ENCODE measurements around the gene GRIN3B.
"Not testable (repeated sequence)": the region's sequence is repeated elsewhere in the genome, so short reads cannot be mapped to it uniquely, and the experiment has no call there.

Gene GRIN3B, protein sequence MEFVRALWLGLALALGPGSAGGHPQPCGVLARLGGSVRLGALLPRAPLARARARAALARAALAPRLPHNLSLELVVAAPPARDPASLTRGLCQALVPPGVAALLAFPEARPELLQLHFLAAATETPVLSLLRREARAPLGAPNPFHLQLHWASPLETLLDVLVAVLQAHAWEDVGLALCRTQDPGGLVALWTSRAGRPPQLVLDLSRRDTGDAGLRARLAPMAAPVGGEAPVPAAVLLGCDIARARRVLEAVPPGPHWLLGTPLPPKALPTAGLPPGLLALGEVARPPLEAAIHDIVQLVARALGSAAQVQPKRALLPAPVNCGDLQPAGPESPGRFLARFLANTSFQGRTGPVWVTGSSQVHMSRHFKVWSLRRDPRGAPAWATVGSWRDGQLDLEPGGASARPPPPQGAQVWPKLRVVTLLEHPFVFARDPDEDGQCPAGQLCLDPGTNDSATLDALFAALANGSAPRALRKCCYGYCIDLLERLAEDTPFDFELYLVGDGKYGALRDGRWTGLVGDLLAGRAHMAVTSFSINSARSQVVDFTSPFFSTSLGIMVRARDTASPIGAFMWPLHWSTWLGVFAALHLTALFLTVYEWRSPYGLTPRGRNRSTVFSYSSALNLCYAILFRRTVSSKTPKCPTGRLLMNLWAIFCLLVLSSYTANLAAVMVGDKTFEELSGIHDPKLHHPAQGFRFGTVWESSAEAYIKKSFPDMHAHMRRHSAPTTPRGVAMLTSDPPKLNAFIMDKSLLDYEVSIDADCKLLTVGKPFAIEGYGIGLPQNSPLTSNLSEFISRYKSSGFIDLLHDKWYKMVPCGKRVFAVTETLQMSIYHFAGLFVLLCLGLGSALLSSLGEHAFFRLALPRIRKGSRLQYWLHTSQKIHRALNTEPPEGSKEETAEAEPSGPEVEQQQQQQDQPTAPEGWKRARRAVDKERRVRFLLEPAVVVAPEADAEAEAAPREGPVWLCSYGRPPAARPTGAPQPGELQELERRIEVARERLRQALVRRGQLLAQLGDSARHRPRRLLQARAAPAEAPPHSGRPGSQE

DNA sequence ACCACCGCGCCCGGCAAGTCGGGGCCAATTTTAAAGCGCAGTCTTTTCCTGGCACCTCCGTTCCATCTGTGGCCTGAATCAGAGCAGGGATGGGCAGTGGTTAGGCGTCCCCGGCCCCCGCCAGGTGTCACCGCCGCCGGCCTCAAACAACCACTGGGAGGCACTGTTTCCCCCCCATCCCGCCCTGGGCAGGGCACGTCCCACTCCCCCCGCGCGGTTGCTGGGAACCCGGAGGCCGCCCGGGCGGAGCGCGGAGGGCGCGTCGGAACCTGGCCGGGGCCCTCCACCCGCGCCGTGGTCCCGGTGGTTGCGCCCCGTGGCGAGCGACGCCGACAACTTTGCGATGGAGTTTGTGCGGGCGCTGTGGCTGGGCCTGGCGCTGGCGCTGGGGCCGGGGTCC, at the start of gene GRIN3B:
GRIN3B (plus strand) TSS at position 325 of the 400 bp plus-strand sequence; CDS start at position 344, 19 bp downstream.
- DNase-seq (ENCODE audit: low read depth) = no peak

DNA sequence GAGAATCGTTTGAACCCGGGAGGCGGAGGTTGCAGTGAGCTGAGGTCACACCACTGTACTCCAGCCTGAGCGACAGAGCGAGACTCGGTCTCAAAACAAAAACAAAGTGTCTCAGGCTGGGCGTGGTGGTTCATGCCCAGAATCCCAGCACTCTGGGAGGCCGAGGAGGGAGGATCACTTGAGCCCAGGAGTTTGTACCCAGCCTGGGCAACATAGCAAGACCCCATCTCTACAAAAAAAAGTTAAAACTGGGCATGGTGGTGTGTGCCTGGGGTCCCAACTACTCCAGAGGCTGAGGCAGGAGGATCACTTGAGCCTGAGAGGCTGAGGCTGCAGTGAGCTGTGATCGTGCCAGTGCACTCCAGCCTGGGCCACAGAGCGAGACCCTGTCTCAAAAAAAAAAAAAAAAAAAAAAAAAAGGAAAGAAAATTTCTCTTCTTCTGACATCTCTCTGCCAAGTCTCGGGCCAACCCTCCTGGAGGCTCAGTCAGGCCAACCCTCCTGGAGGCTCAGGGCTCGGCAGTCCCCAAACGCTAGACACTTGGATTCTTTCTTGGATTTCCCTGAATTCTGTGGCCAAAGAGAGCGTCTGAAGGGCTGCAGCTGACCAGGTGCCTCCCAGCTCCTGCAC, 48.1 kb upstream of the GRIN3B start:
- no peak for DNase-seq (ENCODE audit: low read depth)

DNA sequence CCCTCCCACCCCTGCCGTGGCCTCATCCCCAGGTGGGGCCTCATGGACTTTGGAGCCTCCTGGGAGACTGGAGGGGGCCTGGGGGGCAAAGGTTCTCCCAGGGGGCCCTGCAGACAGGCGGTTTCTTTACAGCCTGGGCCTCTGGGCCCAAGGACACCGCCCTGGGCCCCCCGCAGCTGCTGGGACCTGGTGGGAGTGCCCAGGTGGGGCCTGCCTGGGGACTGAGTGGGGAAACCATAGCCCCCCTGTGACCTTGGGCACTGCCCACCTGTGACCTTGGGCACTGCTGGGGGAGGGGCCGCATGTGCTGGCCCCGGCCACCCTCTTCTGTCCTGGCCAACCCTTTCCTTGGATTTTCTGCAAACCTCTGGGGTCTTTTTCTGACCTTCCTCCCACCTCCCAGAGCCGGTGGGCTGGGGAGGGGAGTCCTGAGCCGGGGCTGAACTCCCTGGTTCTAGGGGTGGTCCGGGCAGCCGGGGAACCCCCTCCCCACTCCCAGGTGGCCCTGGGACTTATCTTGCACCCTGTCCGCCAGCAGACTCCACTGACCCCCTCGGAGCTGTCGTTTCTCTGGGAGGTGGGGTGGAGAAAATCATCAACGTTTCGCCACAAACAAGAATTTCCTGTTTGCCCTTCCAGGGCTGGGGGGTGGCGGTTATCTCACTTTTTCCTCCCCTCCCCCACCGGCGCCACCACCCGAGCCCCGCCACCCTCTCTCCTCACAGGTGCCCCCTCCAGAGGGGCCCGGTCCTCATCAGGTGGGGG, 47.4 kb upstream of the GRIN3B start:
- DNase-seq (ENCODE audit: low read depth) = no peak

DNA sequence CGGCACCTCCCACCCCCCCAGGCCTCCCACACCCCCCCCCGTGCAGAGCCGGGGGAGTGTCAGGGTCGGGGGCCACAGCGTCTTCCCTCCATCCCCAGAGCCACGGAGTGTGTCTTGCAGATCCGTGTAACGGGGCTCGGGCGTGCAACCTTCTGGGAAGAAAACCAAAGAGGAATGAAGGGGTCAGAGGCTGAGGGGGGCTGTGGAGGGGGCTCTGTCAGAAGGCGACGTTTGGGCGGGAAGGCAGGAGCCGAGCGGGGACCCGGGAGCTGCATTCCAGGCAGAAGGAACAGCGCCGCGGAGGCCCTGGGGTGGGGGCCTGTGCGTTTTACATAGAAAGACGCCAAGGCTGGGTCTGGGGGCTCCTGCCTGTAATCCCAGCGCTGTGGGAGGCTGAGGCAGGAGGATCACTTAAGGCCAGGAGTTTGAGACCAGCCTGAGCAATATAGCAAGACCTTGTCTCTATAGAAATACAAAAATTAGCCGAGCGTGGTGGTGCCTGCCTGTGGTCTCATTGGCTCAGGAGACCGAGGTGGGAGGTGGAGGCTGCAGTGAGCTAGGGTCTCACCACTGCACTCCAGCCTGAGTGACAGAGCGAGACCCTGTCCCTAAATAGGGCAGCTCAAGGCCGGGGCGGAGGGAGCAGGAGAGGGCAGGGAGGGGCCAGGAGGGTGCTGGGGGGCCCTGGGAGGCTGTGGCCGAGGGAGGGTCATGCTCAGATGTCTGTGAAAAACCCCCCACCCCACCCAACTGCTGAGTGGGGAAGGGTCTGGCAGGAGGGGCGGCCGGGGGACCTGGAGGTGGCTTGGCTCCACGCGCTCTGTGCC, 46.6 kb upstream of the GRIN3B start:
- no peak for DNase-seq (ENCODE audit: low read depth)

DNA sequence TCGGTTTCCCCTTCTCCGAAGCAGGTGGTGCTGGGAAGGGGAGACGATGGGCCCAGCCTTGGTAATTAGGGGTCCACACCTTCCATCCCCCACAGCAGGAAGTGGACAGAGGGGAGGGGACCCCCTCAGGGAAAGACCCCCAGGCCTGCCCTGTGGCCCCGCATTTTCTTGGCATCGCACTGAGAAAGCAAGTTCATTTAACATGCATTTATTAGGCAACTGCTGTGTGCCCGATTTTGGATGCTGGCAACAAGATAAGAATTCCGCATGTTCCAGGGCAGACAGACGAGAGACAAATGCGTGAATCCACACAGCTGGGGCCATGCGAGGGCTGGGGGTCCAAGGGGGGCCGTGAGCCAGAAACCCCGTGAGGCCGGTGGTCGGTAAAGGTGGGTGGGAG, 45.9 kb upstream of the GRIN3B start:
- no peak for DNase-seq (ENCODE audit: low read depth)

DNA sequence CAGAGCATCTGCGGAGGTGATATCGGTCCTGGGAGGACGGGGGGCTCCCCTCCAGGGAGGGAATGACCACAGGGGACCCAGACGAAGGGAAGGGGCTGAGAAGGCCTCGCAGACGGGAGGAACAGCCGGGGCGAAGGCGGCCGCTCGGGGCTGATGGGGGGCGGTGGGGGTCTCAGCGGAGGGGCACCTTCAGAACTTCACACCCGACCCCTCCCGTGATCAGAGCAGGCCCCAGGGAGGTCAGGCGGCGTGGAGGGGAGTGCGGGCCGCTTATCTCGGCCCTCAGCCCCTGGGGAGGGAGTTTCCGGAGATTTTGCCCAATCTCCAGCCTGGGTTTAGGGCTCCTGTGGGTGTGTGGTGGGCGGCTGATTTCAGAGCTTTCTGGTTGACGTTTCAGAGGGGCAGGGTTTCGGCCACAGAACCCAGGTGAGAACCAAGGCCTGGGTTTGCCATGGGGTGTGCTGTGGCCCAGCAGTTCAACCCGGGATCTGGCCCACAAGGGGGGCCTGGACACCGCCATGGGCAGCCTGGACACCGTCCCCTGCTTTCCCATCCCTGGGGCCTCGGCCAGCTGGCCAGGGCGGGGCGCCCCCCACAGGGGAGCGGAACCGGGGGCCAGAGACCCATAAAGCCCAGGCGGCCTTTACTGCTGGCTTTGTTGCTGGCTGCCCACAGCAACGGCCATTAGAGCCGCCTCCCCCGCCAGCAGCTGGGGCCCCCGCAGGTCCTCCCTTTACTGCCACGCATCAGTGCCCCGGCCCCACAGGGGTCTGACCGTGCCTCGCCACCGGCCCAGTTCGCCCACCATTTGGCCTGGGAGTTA, 45.3 kb upstream of the GRIN3B start:
- DNase-seq (ENCODE audit: low read depth) = no peak

DNA sequence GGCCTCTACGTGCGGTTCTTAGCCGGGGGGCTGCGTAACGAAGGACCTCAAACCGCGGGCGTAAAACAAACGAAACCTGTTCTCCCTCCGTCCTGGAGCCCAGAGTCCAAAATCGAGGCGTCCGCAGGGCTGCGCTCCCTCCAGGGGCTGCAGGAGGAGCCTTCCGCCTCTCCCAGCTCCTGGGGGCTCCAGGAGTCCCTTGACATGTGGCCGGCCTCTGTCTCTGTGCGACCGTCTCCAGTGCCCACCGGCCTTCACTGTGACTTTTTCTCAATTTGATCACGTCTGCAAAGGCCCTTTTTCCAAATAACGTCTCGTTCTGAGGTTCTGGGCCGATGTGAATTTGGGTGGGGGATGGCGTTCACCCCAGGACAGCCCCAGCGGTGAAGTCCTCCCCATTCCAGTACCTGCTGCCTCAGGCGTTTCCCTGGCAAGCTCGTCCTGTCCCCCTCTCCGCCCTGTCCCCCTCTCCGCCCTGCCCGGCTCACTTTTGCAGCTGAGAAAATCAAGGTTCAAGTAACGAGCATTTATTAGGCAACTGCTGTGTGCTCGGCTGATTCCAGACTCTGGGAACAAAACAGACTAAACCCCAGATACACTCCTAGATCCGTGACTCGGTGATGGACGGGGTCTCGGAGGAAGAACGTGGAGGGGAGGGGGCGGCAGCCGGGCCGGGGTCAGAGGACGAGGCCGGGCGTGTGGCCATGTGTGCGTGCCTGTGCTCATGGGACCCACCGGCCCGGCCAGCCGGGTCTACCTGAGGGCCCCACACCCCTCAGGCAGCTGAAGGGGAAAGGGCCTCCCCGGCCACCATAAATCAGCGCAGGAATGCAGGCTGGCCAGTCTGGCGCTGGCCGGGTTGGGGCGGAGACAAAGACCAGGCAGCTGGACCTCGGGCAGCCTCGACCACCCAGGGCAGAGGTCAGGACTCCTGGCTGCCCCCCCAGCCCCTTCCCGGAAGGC, 44.1 kb upstream of the GRIN3B start:
- no peak for DNase-seq (ENCODE audit: low read depth)

DNA sequence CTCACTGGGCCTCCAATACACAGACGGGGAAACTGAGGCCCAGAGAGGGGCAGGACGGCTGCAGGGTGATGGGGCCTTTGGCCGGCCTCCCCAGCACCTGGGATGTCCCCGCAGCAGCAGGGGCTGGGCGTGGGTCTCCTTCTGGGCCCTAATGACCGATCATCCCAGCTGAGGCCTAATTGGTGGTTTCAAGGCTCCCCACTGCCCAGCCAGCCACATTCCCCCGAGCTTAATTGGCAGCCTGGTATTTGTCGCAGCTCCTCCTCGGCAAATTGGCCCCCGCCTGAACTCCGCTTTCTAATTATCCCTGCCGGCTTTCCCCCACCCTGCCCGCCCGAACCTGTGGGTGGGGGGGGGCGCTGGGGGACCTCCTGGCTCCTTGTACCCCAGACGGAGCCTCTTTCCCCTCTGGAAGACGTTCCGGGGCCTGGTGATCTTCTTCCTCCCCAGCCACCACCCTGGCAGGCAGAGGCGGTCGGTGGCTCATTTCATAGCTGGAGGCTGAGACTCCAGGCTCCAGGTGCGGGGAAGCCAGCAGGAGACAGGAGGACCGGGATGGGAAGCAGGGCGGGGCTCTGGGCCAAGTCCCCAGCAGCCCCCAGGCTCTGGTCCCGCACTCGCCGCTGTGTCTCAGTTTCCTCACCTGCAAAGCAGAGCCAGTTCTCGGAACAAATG, 43.3 kb upstream of the GRIN3B start:
- peak; percentile 28 for DNase-seq (ENCODE audit: low read depth)

DNA sequence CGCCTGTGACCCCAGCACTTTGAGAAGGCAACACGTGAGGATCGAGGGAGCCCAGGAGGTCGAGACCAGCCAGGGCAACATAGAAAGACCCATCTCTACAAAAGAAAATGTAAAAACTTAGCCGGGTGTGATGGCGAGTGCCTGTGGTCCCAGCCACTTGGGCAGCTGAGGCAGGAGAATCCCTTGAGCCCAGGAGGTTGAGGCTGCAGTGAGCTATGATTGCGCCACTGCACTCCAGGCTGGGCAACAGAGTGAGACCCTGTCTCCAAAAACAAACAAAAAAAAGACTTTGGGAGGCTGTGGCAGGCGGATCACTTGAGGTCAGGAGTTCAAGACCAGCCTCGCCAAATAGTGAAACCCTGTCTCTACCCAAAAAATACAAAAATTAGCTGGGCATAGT, 42.6 kb upstream of the GRIN3B start:
- DNase-seq (ENCODE audit: low read depth) = not testable (repeated sequence)

DNA sequence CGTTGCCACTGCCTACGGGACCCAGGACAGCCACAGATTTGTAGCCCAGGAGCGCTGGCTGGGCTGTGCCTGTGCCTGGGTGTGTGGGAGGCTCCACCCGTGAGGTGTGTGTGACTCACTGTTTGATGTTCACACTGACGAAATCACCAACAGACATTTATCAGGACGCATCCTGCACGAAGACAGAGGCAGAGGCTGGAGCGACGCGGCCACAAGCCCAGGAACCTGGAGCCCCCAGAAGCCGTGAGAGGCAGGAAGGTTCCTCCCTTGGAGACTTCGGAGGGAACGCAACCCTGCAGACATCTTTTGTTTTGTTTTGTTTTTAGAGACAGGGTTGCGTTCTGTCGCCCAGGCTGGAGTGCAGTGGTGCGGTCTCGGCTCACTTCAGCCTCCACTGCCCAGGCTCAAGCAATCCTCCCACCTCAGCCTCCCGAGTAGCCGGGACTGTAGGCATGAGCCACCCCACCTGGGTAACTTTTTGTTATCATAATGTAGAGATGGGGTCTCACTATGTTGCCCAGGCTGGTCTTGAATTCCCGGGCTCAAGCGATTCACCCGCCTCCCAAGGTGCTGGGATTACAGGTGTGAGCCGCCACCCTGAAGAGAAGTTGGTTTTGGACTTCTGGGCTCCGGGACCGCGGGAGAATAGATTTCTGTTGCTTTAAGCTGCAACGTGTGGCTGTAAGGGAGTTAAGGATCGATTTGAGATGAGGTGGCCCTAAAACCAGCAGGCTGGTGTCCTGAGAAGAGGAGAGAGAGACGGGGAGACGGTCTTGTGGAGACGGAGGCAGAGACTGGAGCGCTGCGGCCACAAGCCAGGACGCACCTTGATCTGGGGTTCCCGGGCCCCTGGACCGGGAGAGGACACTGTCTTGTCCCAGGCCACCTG, 41.0 kb upstream of the GRIN3B start:
- no peak for DNase-seq (ENCODE audit: low read depth)

DNA sequence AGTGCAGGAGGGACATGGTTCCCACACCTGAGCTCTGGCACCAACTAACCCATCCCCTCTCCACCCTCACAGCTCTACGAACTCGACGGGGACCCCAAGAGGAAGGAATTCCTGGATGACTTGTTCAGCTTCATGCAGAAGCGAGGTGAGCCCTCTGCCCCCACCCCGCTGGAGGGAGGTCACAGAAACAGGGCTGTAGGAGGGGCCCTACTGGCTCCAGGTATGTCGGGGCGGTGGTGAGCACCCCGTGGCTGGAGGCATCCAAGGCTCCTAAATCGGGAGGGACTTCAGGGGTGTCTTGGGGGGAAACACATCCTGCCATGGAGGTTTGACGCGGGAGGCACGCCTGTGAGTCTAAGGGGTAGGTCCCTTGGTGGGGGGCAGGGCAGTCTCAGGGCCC, 40.2 kb upstream of the GRIN3B start:
- no peak for DNase-seq (ENCODE audit: low read depth)

DNA sequence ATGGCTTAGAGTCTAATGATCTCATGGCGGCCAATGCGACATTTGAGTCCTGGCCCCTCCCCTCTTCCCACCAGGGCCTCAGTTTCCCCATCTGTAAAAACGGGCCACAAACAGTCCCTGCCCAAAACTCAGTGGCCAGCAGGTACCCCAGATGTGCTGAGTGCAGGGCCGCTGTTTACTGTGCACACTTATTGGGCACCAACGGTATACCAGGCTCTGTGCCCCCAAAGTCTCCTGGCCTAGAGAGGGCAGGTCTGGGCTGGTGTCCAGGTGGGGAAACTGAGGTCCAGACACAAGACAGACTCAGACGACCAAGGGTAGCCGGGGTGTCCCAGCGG, 39.6 kb upstream of the GRIN3B start:
- no peak for DNase-seq (ENCODE audit: low read depth)

DNA sequence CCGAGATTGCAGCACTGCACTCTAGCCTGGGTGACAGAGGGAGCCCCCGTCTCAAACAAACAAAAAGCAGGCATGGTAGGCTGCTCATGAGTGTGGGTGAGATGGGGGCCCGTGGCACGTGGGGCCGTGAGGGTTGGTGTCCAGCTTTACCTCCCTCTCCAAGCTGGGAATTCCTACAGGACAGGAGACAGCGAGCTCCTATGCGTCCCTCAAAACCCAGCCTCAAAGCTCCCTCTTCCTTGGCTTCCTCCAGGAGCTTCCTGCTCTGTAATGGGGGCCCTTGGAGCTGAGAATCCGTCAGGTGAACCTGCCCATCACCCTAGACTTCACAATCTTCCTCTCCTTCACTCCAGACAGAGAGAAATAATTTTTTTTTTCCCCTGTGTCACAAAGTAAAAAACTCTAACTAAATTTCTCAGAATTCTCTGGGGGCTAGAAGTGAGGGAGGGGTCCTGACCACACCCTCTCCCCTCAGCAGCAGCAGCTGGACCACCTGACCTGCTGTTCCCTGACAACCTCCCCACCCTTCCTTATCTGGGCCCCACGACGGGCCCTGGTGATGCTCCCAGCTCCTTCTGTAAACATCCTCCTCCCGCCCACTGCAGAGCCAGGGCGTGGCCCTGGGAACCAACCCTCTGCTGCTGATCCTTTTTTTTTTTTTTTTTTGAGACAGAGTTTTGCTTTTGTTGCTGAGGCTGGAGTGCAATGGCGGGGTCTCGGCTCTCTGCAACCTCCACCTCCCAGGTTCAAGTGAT, 38.2 kb upstream of the GRIN3B start:
- no peak for DNase-seq (ENCODE audit: low read depth)

DNA sequence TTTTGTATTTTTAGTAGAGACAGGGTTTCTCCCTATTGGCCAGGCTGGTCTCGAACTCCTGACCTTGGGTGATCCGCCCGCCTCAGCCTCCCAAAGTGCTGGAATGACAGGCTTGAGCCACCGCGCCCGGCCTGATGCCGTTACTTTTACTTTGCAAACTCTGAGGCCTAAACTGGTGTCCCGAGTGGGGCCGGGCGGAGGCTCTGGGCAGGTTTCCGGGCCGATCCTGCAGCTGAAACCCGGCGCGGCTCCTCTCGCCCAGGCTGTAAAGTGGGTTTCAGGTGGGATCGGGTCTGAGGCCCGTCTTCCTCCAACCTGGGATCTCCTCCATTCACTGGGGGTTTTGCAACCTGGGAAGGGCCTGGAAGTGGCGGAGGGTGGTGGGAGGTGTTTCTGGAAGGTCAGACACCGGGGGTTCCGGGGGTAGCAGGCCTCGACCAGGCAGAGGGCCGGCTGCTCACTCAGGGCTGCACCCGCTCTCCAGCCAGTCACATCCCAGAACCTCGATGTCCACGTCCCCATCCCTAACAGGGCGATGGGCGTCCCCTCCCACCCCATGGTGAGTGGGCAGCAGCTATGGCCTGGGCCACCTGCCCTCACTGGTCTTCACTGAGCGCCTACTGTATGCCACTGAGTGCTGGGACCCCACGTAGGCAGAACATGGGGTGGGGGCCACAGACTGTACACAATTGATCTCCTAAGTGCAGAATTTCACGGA, 37.4 kb upstream of the GRIN3B start:
- no peak for DNase-seq (ENCODE audit: low read depth)

DNA sequence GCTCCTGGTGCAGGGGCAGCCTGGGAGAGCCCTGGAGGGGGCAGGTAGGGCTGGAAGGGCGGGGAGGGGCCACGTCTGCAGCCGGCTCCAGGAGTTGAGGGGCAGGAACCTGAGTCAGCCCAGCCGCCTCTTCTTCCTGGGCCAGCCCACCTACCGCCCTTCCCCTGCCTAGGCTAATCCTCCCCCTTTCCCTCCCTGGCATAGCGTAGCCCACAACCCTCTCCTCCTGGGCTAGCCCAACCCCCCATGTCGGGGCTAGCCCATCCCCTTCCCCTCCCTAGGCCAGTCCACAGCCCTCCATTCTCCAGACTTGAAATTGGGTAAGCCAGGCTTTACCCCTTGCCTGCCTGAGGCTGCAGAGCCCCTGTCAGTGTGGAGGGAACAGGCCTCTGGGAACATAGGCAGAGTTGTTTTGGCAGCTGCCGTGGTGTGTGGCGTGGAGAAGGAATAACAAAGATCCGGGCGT, 36.7 kb upstream of the GRIN3B start:
- DNase-seq (ENCODE audit: low read depth) = no peak

DNA sequence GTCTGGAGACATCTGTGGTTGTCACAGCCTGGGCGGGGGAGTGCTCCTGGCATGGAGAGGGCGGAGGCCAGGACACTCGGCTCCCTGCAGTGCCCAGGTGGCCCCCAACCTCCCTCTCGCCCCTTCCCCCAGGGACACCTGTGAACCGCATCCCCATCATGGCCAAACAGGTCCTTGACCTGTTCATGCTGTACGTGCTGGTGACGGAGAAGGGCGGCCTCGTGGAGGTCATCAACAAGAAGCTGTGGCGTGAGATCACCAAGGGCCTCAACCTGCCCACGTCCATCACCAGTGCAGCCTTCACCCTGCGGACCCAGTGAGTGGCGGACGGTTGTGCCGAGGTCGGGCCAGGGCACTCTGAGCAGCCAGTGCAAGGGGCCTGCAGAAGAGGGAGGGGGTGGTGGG, 36.1 kb upstream of the GRIN3B start:
- no peak for DNase-seq (ENCODE audit: low read depth)
